Loucy (cell line): ENCODE measurements around the gene MYH14.

ENCODE experiments used
- CTCF ChIP-seq: fragments of 200-600 bp; sonication (generic); conservative IDR thresholded peaks from 2 replicates; pipeline ENCODE4 v1.5.1; 2014; ENCODE audit warnings: mild to moderate bottlenecking, antibody characterized with exemption, low read length
- EZH2phosphoT487 ChIP-seq: fragments of 200-600 bp; IDR thresholded peaks from 2 replicates; pipeline ENCODE4 v1.6.1; 2018; ENCODE audit warnings: antibody characterized with exemption, mild to moderate bottlenecking, moderate library complexity, borderline replicate concordance

- TF ChIP-seq CTCF (no peak), EZH2phosphoT487 (no peak)
Observed at GRCh38 chr19:50275577-50276368, 72.4 kb downstream of the MYH14 start.
